Measurements from ENCODE around the gene PTPRK. TPM values are rescaled to one million over a fixed set of nuclear protein-coding genes. Genes with fewer than 3 reads are reported as not detected.

PTPRK gene
- total and polyA plus RNA-seq, 2 donors (not counting 1 experiment from before 2014, with no cell fraction given): 16.2 to 18.7 TPM

- peaks cover 0 to 4% of the 10 kb centered on the region in 2 experiments for H3K36me3 ChIP-seq (replicated peaks in 1 of 2; ENCODE audit: control extremely low read depth in 1 of 2, control insufficient read depth in 1 of 2, extremely low read depth in 1 of 2, insufficient read depth in 2 of 2, low read length in 1 of 2)
- H3K27me3 Mint-ChIP-seq: no peaks in the 10 kb centered on the region
- no peaks in the 10 kb centered on the region for H3K9me3 Mint-ChIP-seq (ENCODE audit: insufficient read depth)
- H3K4me3 ChIP-seq (ENCODE audit: control extremely low read depth in 1 of 5, extremely low read depth in 1 of 5, insufficient read depth in 1 of 5, low read depth in 2 of 5, low read length in 4 of 5): no peak overlapping the region
- H3K4me3 Mint-ChIP-seq: no peak overlapping the region
- H3K4me1 ChIP-seq (ENCODE audit: control insufficient read depth in 2 of 2, insufficient read depth in 2 of 2, low read length in 2 of 2): no peaks in the 10 kb centered on the region
- no peaks in the 10 kb centered on the region for H3K9me3 ChIP-seq (ENCODE audit: control extremely low read depth in 1 of 3, control insufficient read depth in 2 of 3, insufficient read depth in 1 of 3, low read length in 2 of 3)
- H3K4me1 Mint-ChIP-seq: peaks cover 5% of the 10 kb centered on the region
- DNase-seq (no peak), ATAC-seq (ENCODE audit: low read depth) (no peak)
- H2AFZ ChIP-seq (ENCODE audit: insufficient read depth, low read depth, low read length, poor library complexity, severe bottlenecking): no peak overlapping the region
- POLR2A ChIA-PET: no interaction called here
- no CpG with 5 or more reads among the region's 1 CpG for WGBS (ENCODE audit: insufficient coverage)
- CTCF ChIA-PET: no interaction called here
- intact Hi-C loops (cut with micrococcal nuclease): no loop called here
- no peak overlapping the region for H3K27ac Mint-ChIP-seq
- no peaks in the 10 kb centered on the region for H4K20me1 ChIP-seq (ENCODE audit: control insufficient read depth, insufficient read depth, low read length, poor library complexity, severe bottlenecking)
- H3K9ac ChIP-seq (ENCODE audit: low read length): no peak overlapping the region
- H3K79me2 ChIP-seq (ENCODE audit: control insufficient read depth, insufficient read depth, low read length): peaks cover 4% of the 10 kb centered on the region
- H3K27ac ChIP-seq (ENCODE audit: low read length in 2 of 2): no peak overlapping the region
- TF ChIP-seq CTCF (IDR thresholded peaks at IDR 0.05) (no peak), EZH2 (IDR thresholded peaks at IDR 0.05; ENCODE audit: borderline replicate concordance, insufficient read depth, low read depth, low read length, poor library complexity, severe bottlenecking) (no peak)
- H3K4me2 ChIP-seq (replicated peaks; ENCODE audit: low read depth, low read length, poor library complexity, severe bottlenecking): no peak overlapping the region
- no peaks in the 10 kb centered on the region for H3K27me3 ChIP-seq (replicated peaks in 1 of 4; ENCODE audit: control extremely low read depth in 1 of 4, control insufficient read depth in 3 of 4, insufficient read depth in 4 of 4, low read length in 3 of 4)
Observed at GRCh38 chr6:128149796-128150195, 370.6 kb downstream of the PTPRK start.

- H3K4me2 ChIP-seq (replicated peaks; ENCODE audit: low read depth, low read length, poor library complexity, severe bottlenecking): no peak overlapping the region
- Mint-ChIP-seq H3K27ac (no peak overlapping the region), H3K4me3 (no peak overlapping the region), H3K9me3 (ENCODE audit: insufficient read depth) (no peaks in the 10 kb centered on the region), H3K27me3 (no peaks in the 10 kb centered on the region), H3K4me1 (peaks cover 3% of the 10 kb centered on the region)
- 100% methylated on average over 1 of the region's 1 CpG for WGBS (ENCODE audit: insufficient coverage)
- no peaks in the 10 kb centered on the region for H3K79me2 ChIP-seq (ENCODE audit: control insufficient read depth, insufficient read depth, low read length)
- intact Hi-C loops (cut with micrococcal nuclease): no loop called here
- H3K27me3 ChIP-seq (replicated peaks in 1 of 4; ENCODE audit: control extremely low read depth in 1 of 4, control insufficient read depth in 3 of 4, insufficient read depth in 4 of 4, low read length in 3 of 4): no peaks in the 10 kb centered on the region
- CTCF ChIA-PET: no interaction called here
- DNase-seq: no peak
- H4K20me1 ChIP-seq (ENCODE audit: control insufficient read depth, insufficient read depth, low read length, poor library complexity, severe bottlenecking): no peaks in the 10 kb centered on the region
- H3K27ac ChIP-seq (ENCODE audit: low read length in 2 of 2): no peak overlapping the region
- H2AFZ ChIP-seq (ENCODE audit: insufficient read depth, low read depth, low read length, poor library complexity, severe bottlenecking): no peak overlapping the region
- H3K4me1 ChIP-seq (ENCODE audit: control insufficient read depth in 2 of 2, insufficient read depth in 2 of 2, low read length in 2 of 2): peaks cover 0 to 2% of the 10 kb centered on the region in 2 donors
- H3K36me3 ChIP-seq (replicated peaks in 1 of 2; ENCODE audit: control extremely low read depth in 1 of 2, control insufficient read depth in 1 of 2, extremely low read depth in 1 of 2, insufficient read depth in 2 of 2, low read length in 1 of 2): peaks cover 0 to 1% of the 10 kb centered on the region in 2 experiments
- no peak for TF ChIP-seq CTCF (IDR thresholded peaks at IDR 0.05)
- no peak overlapping the region for H3K4me3 ChIP-seq (ENCODE audit: control extremely low read depth in 1 of 5, extremely low read depth in 1 of 5, insufficient read depth in 1 of 5, low read depth in 2 of 5, low read length in 4 of 5)
- H3K9me3 ChIP-seq (ENCODE audit: control extremely low read depth in 1 of 3, control insufficient read depth in 2 of 3, insufficient read depth in 1 of 3, low read length in 2 of 3): no peaks in the 10 kb centered on the region
- POLR2A ChIA-PET: no interaction called here
- no peak overlapping the region for H3K9ac ChIP-seq (ENCODE audit: low read length)
- ATAC-seq (ENCODE audit: low read depth): no peak
Observed at GRCh38 chr6:128144320-128144719, 376.1 kb downstream of the PTPRK start.
